ENCODE measurements around the gene RASSF1. TPM values are rescaled to one million over a fixed set of nuclear protein-coding genes. Genes with fewer than 3 reads are reported as not detected.

RASSF1 gene, protein sequence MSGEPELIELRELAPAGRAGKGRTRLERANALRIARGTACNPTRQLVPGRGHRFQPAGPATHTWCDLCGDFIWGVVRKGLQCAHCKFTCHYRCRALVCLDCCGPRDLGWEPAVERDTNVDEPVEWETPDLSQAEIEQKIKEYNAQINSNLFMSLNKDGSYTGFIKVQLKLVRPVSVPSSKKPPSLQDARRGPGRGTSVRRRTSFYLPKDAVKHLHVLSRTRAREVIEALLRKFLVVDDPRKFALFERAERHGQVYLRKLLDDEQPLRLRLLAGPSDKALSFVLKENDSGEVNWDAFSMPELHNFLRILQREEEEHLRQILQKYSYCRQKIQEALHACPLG
- 2.4 and 3.2 TPM in 2 replicates for polyA plus RNA-seq

DNA sequence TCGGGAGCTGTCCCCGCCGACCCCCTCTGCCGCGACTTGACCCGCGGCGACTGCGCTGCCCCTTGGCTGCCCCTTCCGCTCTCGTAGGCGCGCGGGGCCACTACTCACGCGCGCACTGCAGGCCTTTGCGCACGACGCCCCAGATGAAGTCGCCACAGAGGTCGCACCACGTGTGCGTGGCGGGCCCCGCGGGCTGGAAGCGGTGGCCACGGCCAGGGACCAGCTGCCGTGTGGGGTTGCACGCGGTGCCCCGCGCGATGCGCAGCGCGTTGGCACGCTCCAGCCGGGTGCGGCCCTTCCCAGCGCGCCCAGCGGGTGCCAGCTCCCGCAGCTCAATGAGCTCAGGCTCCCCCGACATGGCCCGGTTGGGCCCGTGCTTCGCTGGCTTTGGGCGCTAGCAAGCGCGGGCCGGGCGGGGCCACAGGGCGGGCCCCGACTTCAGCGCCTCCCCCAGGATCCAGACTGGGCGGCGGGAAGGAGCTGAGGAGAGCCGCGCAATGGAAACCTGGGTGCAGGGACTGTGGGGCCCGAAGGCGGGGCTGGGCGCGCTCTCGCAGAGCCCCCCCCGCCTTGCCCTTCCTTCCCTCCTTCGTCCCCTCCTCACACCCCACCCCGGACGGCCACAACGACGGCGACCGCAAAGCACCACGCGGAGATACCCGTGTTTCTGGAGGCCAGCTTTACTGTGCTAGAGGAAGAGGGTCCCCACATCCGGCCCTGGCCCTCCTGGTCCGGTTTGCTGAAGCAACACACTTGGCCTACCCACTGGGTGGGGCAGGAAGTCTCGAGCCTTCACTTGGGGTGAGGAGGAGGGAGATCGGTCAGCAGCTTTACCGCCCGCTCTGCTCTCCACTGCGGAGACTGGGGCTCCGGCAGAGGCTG, at the start of gene RASSF1:
TSS of gene RASSF1 (minus strand) at position 389 of the 882 bp plus-strand sequence. CDS start at position 358, 31 bp downstream.

DNA sequence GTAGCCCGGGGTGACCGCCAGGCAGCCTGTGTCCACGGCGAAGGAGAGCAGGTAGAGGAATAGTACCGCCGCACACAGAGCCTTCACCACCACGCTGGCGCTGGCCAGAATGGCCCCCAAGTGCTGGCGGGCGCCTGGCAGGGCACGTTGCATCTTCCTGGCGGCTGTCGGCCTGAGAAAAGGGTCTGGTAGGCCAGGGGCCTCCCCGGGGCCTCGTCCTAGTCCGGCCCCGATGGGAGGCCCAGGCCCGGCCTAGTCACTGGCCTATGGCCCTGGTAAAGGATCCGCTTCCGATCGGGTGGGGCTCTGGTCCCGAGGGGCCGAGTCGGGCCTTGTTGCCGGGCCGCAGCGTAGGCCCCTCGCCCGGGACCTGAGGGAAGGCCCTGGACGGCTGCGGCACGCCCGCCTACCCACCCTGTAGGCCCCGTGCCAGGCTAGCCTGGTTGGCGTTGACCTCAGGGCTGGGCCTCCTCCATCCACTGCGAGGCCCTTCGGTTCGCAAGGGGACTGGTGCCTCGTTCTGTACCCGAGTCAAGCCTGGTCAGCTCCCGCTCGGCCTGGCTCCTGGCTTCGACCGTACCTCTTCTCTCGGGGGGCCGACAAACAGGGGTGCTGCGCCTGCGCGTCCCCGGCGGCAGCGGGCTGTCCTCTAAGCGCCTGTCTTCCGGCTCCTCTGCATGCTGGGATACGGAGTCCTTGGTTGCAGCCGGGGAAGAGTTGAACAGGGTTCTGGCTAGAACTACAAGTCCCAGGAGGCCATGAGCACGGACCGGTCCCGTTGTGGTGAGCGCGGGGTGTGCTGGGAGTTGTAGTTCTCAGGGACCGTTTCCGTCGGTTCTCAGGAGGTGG, 18.5 kb upstream of the RASSF1 start, which contains the start of gene TMEM115:
TSS of gene TMEM115 (minus strand) at position 611 of the 849 bp plus-strand sequence. CDS start at position 153, 458 bp downstream.

DNA sequence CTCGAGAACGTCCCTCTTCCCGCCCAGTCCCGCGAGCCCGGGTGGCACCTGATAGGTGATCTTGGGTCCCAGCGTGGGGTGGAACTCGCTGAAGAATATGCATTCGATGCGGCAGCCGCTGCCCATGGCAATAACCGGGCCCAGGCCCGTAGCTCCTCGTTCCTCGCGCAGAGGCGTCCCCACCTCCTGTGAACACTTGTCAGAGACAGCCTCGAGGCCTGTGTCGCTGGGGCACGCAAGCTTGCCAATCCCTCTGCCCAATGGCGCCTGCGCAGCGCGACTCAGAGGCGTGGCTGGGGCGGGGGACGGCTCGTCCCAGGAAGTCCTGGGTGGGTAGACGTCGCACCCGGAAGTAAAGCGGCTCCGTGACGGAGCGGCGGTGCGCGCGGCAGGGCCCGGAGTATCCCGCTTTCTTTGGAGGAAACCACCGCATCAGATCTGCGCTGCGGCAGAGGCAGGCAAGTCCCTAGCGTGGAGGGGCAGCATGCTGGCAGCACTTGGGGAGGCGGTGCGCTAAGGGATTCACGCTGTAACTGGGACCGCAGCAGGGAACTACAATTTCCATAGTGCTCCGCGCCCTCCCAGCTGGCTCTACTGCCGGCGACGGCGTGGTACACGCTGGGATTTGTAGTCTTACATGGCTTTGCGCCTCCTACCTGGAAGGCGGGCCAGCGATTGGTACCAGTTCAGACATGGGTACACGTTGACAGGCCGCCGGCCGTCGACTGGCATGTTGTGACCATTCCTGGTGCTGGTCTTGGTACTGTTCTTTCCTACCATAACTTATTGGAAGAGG, 10.1 kb upstream of the RASSF1 start, which contains the start of the genes CYB561D2 and NPRL2:
TSS of gene CYB561D2 (plus strand) at position 336 of the 796 bp plus-strand sequence. CDS start 572 bp downstream, outside the sequence.
TSS of gene NPRL2 (minus strand) at position 249 of the 796 bp plus-strand sequence. CDS start at position 126, 123 bp downstream.

DNA sequence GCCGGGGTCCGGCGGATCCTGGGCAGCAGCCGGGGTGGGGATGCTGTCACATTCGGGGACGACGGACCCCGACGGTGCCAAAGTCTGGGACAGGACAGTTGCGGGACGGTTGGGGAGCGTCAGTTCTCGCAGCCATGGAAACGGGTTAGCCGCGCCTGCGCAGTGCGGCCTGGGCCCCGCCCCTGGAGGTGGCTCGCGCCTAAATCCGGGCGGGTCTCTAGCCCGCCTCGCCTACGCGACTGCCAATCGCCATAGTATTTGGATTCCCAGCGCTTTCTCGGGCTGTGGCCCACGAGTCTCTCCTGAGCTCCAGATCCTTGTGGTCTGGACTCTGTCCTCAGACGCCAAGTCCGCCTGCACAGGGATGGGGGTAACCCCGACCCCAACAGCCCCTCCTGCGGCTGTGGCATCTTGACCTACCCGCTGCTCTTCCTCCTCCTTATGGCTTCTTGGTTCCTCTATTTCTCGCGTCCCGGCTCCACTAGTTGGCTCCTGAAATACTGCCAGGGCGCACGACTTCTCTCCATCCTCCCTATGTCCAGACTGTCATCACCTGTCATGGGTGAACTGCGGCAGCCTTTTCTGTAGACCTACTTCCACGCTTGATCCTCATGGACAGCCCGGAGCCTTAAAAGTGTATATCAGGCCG, 5.1 kb upstream of the RASSF1 start, which contains the start of gene ZMYND10:
TSS of gene ZMYND10 (minus strand) at position 147 of the 649 bp plus-strand sequence. CDS start 153 bp downstream, outside the sequence.

DNA sequence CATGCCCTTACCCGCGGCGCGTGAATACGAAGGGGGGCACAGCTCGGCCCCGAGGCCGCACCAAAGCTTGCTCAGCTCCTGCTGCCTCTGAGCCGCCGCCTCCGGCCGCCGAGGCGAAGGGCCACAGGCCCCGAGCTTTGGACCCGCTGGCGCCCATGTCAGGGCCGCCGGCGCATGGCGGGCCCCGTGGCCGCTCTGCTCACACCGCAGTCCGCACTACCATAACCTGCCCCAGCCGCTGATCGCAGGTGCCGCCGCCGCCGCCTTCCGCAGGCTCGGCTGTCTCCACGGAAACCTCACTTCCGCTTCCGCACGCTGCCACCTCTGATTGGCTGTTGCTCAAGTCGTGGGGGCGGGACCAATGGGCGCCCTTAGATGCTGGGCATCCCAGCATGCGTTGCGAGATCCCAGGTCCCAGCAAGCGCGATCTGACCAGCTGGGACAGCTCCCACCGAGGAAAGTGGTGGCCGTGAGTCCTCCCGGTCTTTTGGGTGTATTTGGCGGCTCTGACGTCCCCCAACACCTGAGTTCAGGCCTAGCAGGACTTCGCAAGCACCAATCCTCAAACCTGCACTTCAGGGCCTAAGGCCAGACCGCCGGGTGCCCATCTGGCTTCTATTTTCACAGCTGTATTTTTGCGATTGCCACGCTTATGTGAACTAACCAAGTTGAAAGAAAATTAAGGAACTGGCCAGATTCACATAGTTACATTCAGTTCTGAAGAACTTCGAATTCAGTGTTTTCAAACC, 12.5 kb downstream of the RASSF1 start, which contains the start of gene TUSC2:
TSS of gene TUSC2 (minus strand) at position 281 of the 749 bp plus-strand sequence. CDS start at position 157, 124 bp downstream.

DNA sequence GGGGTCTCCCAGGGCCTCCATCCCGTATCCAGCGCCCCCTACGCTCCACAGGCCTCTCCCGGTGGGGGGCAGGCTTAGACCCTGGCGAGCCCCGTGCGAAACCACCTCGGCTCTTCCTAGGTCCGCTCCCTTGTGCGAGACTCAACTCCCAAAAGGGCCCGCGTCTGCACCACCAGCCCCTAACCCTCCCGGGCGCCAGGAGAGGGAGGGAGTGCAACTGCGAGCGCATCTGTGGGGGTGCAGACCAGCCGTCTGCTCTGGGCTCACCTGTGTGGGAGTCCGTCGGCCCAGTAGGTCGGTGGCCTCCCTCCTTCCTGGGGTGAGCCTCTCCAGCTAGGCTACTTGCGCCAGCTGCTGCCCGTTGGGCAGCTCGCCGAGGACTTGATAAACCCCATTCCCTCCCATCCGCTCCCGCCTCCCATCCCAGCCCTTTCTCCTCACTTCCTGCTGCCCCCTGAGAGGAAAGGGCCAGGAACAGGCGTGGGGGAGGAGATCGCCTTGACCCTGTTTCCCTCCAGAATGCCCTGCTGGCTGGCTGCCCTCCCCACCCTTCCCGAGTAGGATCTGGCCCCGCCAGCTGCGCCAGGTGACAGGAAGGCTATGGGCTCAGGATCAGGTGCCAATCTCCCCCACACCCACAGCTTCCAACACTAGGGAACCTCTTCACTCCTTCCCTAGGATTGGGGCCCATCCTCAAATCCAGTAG, 18.1 kb downstream of the RASSF1 start, which contains the start of gene HYAL2:
TSS of gene HYAL2 (minus strand) at position 360 of the 706 bp plus-strand sequence. CDS start 2,256 bp downstream, outside the sequence.

DNA sequence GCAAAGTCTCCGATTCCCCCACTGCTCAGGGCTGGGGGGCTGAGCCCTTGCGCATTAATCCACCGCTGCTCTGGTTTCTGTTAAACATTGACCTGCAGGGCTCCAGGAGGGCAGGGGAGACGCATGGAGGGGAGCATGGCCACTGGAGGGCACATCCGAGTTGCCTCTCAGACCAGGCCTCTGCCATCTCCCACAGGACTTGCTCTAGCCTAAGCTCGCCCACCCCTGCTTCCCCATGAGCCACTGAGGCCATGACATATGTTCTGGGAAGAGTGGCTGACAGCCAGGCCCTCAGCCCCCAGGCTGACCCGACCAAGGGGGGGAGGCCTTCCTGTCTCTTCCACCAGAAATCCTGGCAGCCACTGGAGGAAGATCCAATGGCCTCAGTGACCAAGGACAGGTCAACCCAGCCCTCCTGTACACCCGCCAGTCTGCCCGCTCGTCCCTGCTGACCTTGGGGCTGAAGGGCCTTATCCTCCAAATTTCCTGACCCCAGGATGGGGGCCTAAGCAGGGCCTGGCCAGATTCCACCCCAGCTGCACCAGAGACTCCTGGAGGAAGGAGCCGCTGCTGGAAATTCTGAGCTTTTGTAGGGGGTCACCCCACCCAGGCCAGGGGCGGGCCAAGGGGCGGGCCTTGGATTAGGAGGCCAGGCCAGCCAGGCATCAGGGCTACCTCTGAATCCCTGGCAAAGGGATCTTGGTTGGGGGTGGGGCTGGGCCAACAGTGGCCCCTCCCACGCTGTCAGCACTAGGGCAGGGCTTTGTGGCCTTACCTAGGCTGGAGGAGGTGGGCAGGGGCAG, 37.4 kb downstream of the RASSF1 start, which contains the start of gene HYAL1:
TSS of gene HYAL1 (minus strand) at position 562 of the 803 bp plus-strand sequence. CDS start 618 bp downstream, outside the sequence.

DNA sequence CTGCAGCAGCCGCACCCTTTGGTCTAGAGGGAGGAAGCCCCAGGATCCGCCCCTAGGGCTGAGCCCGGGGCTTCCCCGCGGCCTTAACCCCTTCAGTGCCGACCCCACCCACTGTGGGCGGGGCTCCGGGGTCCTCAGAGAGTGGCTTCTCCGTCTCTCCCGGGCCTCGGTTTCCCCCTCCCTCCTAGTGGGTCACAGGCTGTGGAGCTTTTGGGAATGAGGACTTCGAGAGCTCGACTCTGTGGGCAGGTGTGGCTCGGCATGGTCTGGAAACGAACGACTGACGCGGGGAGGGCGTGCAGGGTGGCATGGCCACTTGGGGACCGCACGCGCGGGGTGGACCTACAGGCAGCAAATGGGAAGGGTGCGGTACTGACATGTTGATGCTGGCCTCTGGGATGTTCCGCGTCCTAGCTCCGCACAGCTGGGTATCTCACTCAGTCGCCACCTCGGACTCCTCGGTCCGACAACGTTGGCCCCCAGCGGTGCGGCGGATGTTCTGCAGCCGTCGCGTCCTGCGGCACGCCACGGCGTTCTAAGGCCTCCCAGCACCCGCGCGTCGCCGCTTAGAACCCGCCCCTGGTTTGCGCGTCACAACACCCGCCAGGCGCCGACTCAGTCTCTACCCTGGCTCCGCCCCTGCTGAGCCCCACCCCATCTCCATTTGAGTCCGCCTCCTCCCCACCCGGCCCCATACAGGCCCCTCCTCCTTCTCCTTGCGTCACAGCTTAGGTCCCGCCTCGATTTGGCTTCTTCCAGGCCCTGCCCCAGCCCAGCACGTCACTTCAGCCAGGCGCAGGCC, 41.6 kb downstream of the RASSF1 start, which contains the start of the genes HYAL3 and NAA80:
TSS of gene HYAL3 (minus strand) at position 570 of the 802 bp plus-strand sequence. CDS start 3,803 bp downstream, outside the sequence.
TSS of gene NAA80 (minus strand) at position 570 of the 802 bp plus-strand sequence. CDS start 1,942 bp downstream, outside the sequence.

DNA sequence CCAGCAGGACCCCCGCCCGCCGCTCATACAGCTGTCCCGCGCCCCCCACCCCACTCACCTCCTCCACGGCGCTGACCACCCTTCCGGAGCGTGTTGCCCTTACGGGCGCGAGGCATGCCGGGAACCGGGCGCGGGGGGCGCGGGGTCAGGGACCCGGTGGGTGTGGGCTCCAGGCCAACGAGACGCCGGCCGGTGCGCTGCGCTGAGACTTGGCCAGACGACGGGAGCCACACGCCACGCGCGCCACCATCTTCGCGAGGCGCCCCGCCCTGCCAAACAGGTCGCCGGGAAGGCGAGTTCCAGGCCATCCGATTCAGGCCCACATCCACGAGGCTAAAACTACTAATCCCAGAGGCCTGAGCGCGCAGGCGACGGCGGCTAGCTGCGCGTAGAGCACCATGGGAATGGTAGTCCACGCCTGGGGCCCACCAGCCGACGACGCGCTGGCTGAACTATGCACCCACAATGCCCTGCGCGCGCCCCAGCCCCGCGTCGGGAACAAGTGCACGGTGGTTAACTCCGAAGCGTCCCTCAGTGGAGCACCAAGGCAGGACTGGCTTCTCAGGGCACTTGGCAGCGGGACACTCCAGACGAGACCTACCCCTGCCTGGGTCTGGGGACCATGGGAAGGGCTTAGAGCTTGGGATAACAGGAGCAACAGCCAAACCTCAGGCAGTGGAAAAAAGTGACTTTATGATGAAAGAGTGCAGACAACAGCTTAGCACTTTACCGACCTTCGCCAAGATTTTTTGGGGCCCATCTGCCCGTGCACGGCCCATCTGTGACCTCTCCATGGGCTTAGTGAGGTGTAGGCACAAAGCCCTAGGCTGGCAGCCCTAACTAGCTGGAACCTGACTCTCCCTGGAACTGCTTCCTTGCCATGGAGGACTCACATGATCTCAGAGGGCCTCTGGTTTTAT, 48.2 kb downstream of the RASSF1 start, which contains the start of gene IFRD2:
TSS of gene IFRD2 (minus strand) at position 271 of the 920 bp plus-strand sequence. CDS start at position 116, 155 bp downstream.

Other genes with a start within 250 kb of the RASSF1 start
- gene SEMA3F, start 185.5 kb downstream of the RASSF1 start, polyA plus RNA-seq = 0.10 TPM in 1 of 2 replicates, not detected in the other
- not detected in 2 replicates for gene GNAT1, start 149.2 kb downstream of the RASSF1 start, polyA plus RNA-seq
- gene SLC38A3, start 135.6 kb downstream of the RASSF1 start, polyA plus RNA-seq = 0.16 and 4.2 TPM in 2 replicates
- gene GNAI2, start 104.6 kb downstream of the RASSF1 start, polyA plus RNA-seq = 4.9 and 5.0 TPM in 2 replicates
- gene SEMA3B, start 71.7 kb downstream of the RASSF1 start, polyA plus RNA-seq = 0.27 and 0.28 TPM in 2 replicates
- not detected in 2 replicates for gene LSMEM2, start 61.7 kb downstream of the RASSF1 start, polyA plus RNA-seq
- gene IFRD2, start 48.4 kb downstream of the RASSF1 start, polyA plus RNA-seq = 2.5 and 6.0 TPM in 2 replicates
- gene HYAL3, start 41.4 kb downstream of the RASSF1 start, polyA plus RNA-seq = 3.8 TPM in 1 of 2 replicates, not detected in the other
- gene NAA80, start 41.4 kb downstream of the RASSF1 start, polyA plus RNA-seq = 0.76 and 4.6 TPM in 2 replicates
- gene HYAL1, start 37.3 kb downstream of the RASSF1 start, polyA plus RNA-seq = 0.83 TPM in 1 of 2 replicates, not detected in the other
- gene HYAL2, start 18.1 kb downstream of the RASSF1 start, polyA plus RNA-seq = 1.8 and 4.4 TPM in 2 replicates
- 26.1 and 26.6 TPM in 2 replicates for gene TUSC2, start 12.6 kb downstream of the RASSF1 start, polyA plus RNA-seq
- gene ZMYND10, start 4.9 kb upstream of the RASSF1 start, polyA plus RNA-seq = not detected in 2 replicates
- gene NPRL2, start 9.9 kb upstream of the RASSF1 start, polyA plus RNA-seq = 47.8 and 60.9 TPM in 2 replicates
- gene CYB561D2, start 10.0 kb upstream of the RASSF1 start, polyA plus RNA-seq = 7.5 and 22.2 TPM in 2 replicates
- 19.6 and 24.4 TPM in 2 replicates for gene TMEM115, start 18.7 kb upstream of the RASSF1 start, polyA plus RNA-seq
- gene CACNA2D2, start 162.8 kb upstream of the RASSF1 start, polyA plus RNA-seq = 39.3 and 63.3 TPM in 2 replicates
- gene C3orf18, start 226.9 kb upstream of the RASSF1 start, polyA plus RNA-seq = 9.2 and 12.7 TPM in 2 replicates
- 0.97 and 5.0 TPM in 2 replicates for gene HEMK1, start 228.7 kb upstream of the RASSF1 start, polyA plus RNA-seq

Measured in Purkinje cell (primary cell).